Gastroesophageal sphincter (tissue), 3 donors: ENCODE results near the gene FRMPD2.

Source experiments
- POLR2A ChIP-seq, 2 donors: fragments of 450-650 bp; IDR thresholded peaks; one replicate each; pipeline ENCODE4 v1.6.1; 2017; ENCODE audit warnings: antibody characterized with exemption in 2 of 2, mild to moderate bottlenecking in 2 of 2, moderate library complexity in 1 of 2
- TF ChIP-seq, protein P1 (sequence below), 4 experiments: fragments of 200-600 bp in 2 of 4; fragments of 450-650 bp in 2 of 4; sonication (generic) in 1 of 4; IDR thresholded peaks; one replicate each; pipeline ENCODE4 v1.5.1; 2017 to 2019; ENCODE audit warnings: antibody characterized with exemption in 4 of 4, mild to moderate bottlenecking in 2 of 4, moderate library complexity in 2 of 4

DNA sequence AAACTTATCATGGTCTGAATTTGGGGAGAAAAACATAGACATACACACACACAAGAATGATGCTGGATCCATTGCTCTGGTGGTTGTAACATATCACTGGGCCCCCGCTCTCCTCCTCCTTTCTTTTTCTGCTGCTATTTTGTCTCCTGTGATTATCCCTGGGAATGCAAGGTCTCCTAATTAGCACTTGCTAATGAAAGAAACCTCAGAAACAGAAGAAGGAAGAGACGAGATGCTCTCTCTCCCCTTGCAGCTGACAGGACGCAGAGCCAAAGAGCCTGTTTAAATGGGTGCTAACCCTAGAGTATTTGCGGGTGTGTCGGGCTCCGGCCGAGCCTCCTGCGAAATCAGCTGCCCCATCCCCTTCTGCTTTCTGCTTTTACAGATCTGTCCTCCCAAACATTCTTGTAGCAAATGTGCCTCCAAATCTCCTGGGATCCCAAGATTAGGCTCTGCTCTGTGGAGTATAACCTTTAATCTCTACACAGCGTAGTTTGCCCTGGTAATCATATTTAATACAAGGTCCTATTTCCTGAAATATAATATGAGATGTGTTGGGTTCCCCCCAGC, 81.5 kb downstream of the FRMPD2 start:
- TF ChIP-seq, protein P1, sequence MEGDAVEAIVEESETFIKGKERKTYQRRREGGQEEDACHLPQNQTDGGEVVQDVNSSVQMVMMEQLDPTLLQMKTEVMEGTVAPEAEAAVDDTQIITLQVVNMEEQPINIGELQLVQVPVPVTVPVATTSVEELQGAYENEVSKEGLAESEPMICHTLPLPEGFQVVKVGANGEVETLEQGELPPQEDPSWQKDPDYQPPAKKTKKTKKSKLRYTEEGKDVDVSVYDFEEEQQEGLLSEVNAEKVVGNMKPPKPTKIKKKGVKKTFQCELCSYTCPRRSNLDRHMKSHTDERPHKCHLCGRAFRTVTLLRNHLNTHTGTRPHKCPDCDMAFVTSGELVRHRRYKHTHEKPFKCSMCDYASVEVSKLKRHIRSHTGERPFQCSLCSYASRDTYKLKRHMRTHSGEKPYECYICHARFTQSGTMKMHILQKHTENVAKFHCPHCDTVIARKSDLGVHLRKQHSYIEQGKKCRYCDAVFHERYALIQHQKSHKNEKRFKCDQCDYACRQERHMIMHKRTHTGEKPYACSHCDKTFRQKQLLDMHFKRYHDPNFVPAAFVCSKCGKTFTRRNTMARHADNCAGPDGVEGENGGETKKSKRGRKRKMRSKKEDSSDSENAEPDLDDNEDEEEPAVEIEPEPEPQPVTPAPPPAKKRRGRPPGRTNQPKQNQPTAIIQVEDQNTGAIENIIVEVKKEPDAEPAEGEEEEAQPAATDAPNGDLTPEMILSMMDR (IDR thresholded peaks at IDR 0.05), result no peak
- TF ChIP-seq POLR2A (IDR thresholded peaks at IDR 0.05), result no peak
